MM.1S (cell line): ENCODE results near the gene MTFR1L.

Experiments used
- DNase-seq: peaks from one replicate; pipeline ENCODE4 v3.0.0-alpha.2; 2015
- H2AFZ ChIP-seq: fragments of 300-600 bp; sonication (generic); 2 replicates; pipeline ENCODE4 v1.6.0; 2016; ENCODE audit warnings: antibody characterized with exemption, low read length
- H3F3A ChIP-seq: fragments of 300-600 bp; sonication (generic); 2 replicates; pipeline ENCODE4 v1.6.1; 2016; ENCODE audit warnings: mild to moderate bottlenecking, antibody characterized with exemption, low read length, moderate library complexity, mixed read lengths; ENCODE audit not compliant: insufficient read depth
- H3K27ac ChIP-seq: fragments of 300-600 bp; sonication (generic); 2 replicates; pipeline ENCODE4 v1.5.1; 2016; ENCODE audit warnings: mild to moderate bottlenecking, low read length
- H3K27me3 ChIP-seq: fragments of 300-600 bp; sonication (generic); replicated peaks from 2 replicates; pipeline ENCODE4 v1.6.0; 2016; ENCODE audit warnings: low read length; ENCODE audit not compliant: insufficient read depth
- H3K36me3 ChIP-seq: fragments of 300-600 bp; sonication (generic); replicated peaks from 2 replicates; pipeline ENCODE4 v1.6.1; 2016; ENCODE audit warnings: mild to moderate bottlenecking, low read length, mixed read lengths; ENCODE audit not compliant: insufficient read depth
- H3K4me1 ChIP-seq: fragments of 300-600 bp; sonication (generic); 2 replicates; pipeline ENCODE4 v1.6.1; 2016; ENCODE audit warnings: low read length, mixed read lengths
- H3K4me2 ChIP-seq: fragments of 300-600 bp; sonication (generic); 2 replicates; pipeline ENCODE4 v1.6.0; 2016; ENCODE audit warnings: low read depth, low read length
- H3K4me3 ChIP-seq: fragments of 300-600 bp; sonication (generic); 2 replicates; pipeline ENCODE4 v1.5.1; 2016; ENCODE audit warnings: low read length, mixed read lengths
- H3K79me2 ChIP-seq: fragments of 300-600 bp; sonication (generic); 2 replicates; pipeline ENCODE4 v1.6.1; 2016; ENCODE audit warnings: mixed run types, low read length, mixed read lengths
- H3K9ac ChIP-seq: fragments of 300-600 bp; sonication (generic); 2 replicates; pipeline ENCODE4 v1.6.1; 2016; ENCODE audit warnings: low read length, mixed read lengths
- H3K9me2 ChIP-seq: fragments of 300-600 bp; sonication (generic); replicated peaks from 2 replicates; pipeline ENCODE4 v1.6.1; 2016; ENCODE audit warnings: mild to moderate bottlenecking, low read length, mixed read lengths; ENCODE audit not compliant: insufficient read depth
- H3K9me3 ChIP-seq: fragments of 300-600 bp; sonication (generic); replicated peaks from 2 replicates; pipeline ENCODE4 v1.6.1; 2016; ENCODE audit warnings: mild to moderate bottlenecking, low read length, mixed read lengths; ENCODE audit not compliant: insufficient read depth
- H4K20me1 ChIP-seq: fragments of 300-600 bp; sonication (generic); 2 replicates; pipeline ENCODE4 v1.6.1; 2016; ENCODE audit warnings: mild to moderate bottlenecking, low read length, moderate library complexity, mixed read lengths; ENCODE audit not compliant: insufficient read depth
- EZH2 ChIP-seq: fragments of 300-600 bp; sonication (generic); optimal IDR thresholded peaks from 2 replicates; pipeline ENCODE3; 2017; ENCODE audit warnings: low read depth, mild to moderate bottlenecking, antibody characterized with exemption, low read length, mixed read lengths
- EZH2phosphoT487 ChIP-seq: fragments of 300-600 bp; sonication (generic); IDR thresholded peaks from 2 replicates; pipeline ENCODE4 v1.6.1; 2018; ENCODE audit warnings: antibody characterized with exemption, low read length
- TF ChIP-seq, protein P1 (sequence below): fragments of 300-600 bp; sonication (generic); IDR thresholded peaks from 2 replicates; pipeline ENCODE4 v1.5.1; 2016; ENCODE audit warnings: antibody characterized with exemption, low read length, mixed read lengths

Gene MTFR1L

GRCh38 chr1:25869909-25870606 is 50.3 kb downstream of the MTFR1L start:
- H3K9me3 ChIP-seq: no peaks in the 10 kb centered on the region
- H2AFZ ChIP-seq: no peak overlapping the region
- H3K4me1 ChIP-seq: peaks cover 6% of the 10 kb centered on the region; the same call in 1 of the 2 replicates
- no peak overlapping the region for H3K4me2 ChIP-seq
- H3K27ac ChIP-seq: no peak overlapping the region
- no peaks in the 10 kb centered on the region for H3K9me2 ChIP-seq
- DNase-seq: no peak
- no peaks in the 10 kb centered on the region for H4K20me1 ChIP-seq
- H3F3A ChIP-seq: no peaks in the 10 kb centered on the region
- H3K27me3 ChIP-seq: no peaks in the 10 kb centered on the region
- no peak overlapping the region for H3K4me3 ChIP-seq
- no peaks in the 10 kb centered on the region for H3K36me3 ChIP-seq
- TF ChIP-seq, protein P1, sequence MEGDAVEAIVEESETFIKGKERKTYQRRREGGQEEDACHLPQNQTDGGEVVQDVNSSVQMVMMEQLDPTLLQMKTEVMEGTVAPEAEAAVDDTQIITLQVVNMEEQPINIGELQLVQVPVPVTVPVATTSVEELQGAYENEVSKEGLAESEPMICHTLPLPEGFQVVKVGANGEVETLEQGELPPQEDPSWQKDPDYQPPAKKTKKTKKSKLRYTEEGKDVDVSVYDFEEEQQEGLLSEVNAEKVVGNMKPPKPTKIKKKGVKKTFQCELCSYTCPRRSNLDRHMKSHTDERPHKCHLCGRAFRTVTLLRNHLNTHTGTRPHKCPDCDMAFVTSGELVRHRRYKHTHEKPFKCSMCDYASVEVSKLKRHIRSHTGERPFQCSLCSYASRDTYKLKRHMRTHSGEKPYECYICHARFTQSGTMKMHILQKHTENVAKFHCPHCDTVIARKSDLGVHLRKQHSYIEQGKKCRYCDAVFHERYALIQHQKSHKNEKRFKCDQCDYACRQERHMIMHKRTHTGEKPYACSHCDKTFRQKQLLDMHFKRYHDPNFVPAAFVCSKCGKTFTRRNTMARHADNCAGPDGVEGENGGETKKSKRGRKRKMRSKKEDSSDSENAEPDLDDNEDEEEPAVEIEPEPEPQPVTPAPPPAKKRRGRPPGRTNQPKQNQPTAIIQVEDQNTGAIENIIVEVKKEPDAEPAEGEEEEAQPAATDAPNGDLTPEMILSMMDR: no peak
- TF ChIP-seq EZH2phosphoT487 (no peak), EZH2 (no peak)
- no peak overlapping the region for H3K9ac ChIP-seq
- H3K79me2 ChIP-seq: no peaks in the 10 kb centered on the region

GRCh38 chr1:25870614-25871013 is 50.9 kb downstream of the MTFR1L start:
- TF ChIP-seq EZH2 (no peak), EZH2phosphoT487 (no peak)
- TF ChIP-seq, protein P1: no peak
- Histone ChIP-seq H2AFZ (no peak overlapping the region), H3K79me2 (no peaks in the 10 kb centered on the region), H3K27ac (no peak overlapping the region), H3K27me3 (no peaks in the 10 kb centered on the region), H3K36me3 (no peaks in the 10 kb centered on the region), H3K4me3 (no peak overlapping the region), H3K4me2 (no peak overlapping the region), H3F3A (no peaks in the 10 kb centered on the region), H3K9me3 (no peaks in the 10 kb centered on the region), H3K4me1 (peaks cover 6% of the 10 kb centered on the region; the same call in 1 of the 2 replicates), H3K9ac (no peak overlapping the region), H3K9me2 (no peaks in the 10 kb centered on the region), H4K20me1 (no peaks in the 10 kb centered on the region)
- DNase-seq: no peak

DNA sequence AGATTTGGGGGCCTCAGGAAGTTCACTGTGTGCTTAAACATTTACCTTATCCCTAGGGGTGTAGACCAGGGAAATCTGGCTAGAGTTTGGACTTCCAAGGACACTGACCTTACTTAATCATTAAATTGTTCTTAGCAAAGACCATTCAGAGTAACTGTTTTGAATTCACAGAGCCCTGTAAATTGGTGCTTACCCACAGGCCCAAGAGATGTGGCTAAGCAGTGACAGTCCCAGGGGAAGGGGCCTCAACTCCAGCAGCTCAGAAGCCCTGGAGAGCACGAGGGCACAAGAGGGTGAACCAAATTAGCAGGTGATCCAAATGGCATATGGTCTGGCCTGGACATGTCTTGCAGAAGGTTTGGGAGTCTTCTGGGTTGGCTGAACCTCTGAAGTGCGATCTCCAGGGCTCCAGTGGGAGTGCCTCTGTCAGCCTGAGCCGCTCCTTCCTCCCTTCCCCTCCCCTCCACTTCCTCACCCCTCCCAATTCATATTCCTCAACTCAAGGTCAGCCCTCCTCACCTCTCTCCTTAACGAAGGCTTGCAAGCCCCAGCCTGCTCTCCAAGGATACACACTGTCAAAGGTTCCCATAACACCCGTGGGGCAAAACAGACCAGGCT is 51.4 kb downstream of the MTFR1L start:
- H3K9me3 ChIP-seq: no peaks in the 10 kb centered on the region
- H3K36me3 ChIP-seq: no peaks in the 10 kb centered on the region
- no peak overlapping the region for H3K27ac ChIP-seq
- H3K9me2 ChIP-seq: no peaks in the 10 kb centered on the region
- no peaks in the 10 kb centered on the region for H4K20me1 ChIP-seq
- peaks cover 4% of the 10 kb centered on the region; the same call in 1 of the 2 replicates for H3K27me3 ChIP-seq
- H3K79me2 ChIP-seq: no peaks in the 10 kb centered on the region
- peaks cover 6% of the 10 kb centered on the region; the same call in 1 of the 2 replicates for H3K4me1 ChIP-seq
- no peak overlapping the region for H3K4me3 ChIP-seq
- no peak overlapping the region for H2AFZ ChIP-seq
- no peak for TF ChIP-seq EZH2
- TF ChIP-seq EZH2phosphoT487: no peak
- TF ChIP-seq, protein P1: no peak
- H3K4me2 ChIP-seq: no peak overlapping the region
- H3K9ac ChIP-seq: no peak overlapping the region
- no peak for DNase-seq
- H3F3A ChIP-seq: no peaks in the 10 kb centered on the region
